Ramos (cell line): Measurements from ENCODE around the gene CDC73.
"Not testable (repeated sequence)": the region's sequence is repeated elsewhere in the genome, so short reads cannot be mapped to it uniquely, and the experiment has no call there.

Source experiments
- in situ Hi-C: fragments of 300-500 bp; cut with MboI; formaldehyde crosslinking; loops from one replicate; pipeline ENCODE4 v1.14.3; 2022; ENCODE audit warnings: low sequenced_read_pairs; ENCODE audit not compliant: unreplicated experiment

CDC73 gene

GRCh38 chr1:193157360-193157759 is 35.5 kb downstream of the CDC73 start:
- in situ Hi-C loops, result no loop called here

DNA sequence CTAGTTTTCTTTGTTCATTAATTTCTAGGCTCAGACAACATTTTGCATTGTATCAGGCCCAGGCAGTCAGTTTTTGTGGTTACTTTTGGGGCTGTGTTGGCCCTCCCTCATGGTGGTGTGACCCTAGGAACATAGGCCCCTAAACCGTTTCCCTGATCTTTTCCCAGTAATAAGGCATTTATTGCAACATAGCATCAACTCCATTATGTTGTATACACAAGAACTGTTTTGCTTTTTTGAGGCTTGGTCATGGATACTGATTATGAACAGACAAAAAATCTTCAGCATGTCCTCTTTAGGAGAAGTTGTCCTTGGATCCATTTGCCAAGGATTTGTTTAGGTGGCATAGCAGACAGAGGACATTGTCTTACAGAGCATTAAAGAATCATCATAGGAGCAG is 54.3 kb downstream of the CDC73 start:
- in situ Hi-C loops, result no loop called here

DNA sequence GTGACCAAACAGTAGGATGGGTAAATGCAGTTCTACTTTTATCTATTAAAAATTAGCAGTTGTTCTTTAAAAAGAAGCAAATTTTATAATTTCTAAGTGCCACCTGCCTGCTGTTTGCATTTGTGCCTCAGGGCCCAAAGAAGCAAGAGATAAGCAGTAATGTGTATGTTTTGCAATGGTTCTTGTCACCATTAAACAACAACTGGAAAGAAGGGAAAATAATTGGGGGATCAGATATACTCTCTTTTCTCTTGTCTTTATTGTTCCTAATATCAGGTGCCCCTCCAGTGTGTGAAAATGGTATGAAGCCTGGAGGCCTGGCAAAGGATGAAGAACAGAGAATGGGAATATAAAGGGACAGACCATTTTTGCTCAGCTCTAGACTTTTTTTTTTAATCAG is 55.0 kb downstream of the CDC73 start:
- in situ Hi-C loops, result no loop called here

DNA sequence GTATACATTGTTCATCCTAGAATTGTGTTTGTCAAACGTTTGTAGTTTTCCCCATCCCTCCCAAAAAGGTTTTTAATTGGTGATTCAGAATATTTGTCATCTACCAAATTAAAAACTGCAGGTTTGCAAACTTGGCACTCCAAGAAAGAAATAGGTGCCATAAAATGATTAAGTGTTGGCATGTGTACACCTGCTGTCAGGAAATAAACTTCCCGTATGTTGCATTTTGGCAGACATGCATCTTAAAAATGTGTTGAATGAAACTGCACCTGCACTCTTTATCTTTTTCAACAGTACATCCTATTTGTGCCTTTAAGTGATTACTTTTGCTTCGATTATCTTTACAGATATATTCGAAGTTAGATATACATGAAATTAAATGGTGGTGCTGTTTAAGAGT is 57.3 kb downstream of the CDC73 start:
- in situ Hi-C loops, result no loop called here

- in situ Hi-C loops, result no loop called here
Measured at GRCh38 chr1:193181536-193181935, 59.7 kb downstream of the CDC73 start.

- in situ Hi-C loops, result no loop called here
Measured at GRCh38 chr1:193181985-193182384, 60.2 kb downstream of the CDC73 start.

DNA sequence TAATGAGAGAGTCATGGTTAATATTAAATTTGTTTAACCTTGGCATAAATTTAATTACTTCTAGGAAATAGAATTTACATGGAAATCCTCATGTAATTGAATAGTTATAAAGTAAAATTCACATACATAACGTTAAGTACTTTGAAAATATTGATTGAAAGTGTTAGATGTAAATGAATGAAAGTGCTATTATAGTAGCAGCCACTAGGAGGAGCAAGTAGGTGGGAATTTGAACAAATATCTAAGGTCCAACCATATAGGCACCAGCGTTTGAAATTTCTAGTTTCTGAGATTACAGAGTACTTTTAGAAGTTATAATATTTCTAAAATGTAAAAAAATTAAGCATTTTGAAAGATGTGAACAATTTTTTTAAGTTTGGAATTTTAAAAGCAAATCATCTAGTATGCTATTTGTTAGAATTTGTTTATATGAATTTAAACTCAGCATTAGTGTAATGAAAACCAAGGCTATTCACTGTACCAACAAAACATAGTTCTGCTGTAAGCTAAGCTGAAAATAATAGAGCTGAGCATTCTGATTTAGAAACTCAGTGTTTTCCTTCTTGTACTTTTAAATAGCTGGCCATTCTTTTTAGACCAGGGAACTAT is 61.3 kb downstream of the CDC73 start:
- in situ Hi-C loops, result no loop called here

- in situ Hi-C loops, result no loop called here
Measured at GRCh38 chr1:193184776-193185175, 62.9 kb downstream of the CDC73 start.

- in situ Hi-C loops, result no loop called here
Measured at GRCh38 chr1:193185211-193185610, 63.4 kb downstream of the CDC73 start.

GRCh38 chr1:193185901-193186731 is 64.3 kb downstream of the CDC73 start, which contains the start of gene B3GALT2:
Gene B3GALT2, minus strand, starts transcription at chr1:193186613. Its CDS starts 5,051 bp downstream, at chr1:193181562.
- in situ Hi-C loops, result no loop called here

- in situ Hi-C loops, result no loop called here
Measured at GRCh38 chr1:193187114-193187513, 65.3 kb downstream of the CDC73 start.

- in situ Hi-C loops, result not testable (repeated sequence)
Measured at GRCh38 chr1:193188915-193189314, 67.1 kb downstream of the CDC73 start.

DNA sequence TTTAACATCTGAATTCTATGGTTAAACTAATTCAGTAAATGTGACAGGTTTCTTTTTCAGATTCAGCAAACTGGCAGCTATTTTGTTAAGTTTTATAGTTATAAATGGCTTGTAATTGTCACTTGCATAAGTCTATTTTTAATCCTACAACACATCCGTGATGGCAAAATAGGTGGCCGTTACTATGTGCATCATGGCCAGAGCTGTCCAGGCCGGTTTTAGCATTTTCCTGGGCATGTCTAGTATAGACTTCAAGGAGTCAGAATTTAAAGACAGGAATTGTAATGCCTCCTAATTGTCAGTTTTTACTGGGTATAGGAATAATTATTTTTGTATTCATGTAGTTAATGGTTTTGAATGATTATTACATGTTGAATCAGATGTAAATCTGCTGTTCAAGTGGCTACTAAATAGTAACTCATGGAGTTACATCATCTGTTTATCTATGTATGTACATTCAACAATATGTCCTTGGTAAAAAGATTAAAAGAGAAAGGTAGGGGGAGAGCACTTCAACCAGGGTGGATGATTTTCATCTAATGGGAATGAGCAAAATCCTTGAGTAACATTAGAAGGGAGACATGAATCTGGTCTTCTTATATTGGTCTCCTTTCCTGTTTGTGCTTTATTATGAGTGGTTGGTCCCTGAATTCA is 67.7 kb downstream of the CDC73 start:
- in situ Hi-C loops, result no loop called here

GRCh38 chr1:193190096-193190744 is 68.4 kb downstream of the CDC73 start:
- in situ Hi-C loops, result no loop called here

- in situ Hi-C loops, result no loop called here
Measured at GRCh38 chr1:193192586-193192985, 70.8 kb downstream of the CDC73 start.

DNA sequence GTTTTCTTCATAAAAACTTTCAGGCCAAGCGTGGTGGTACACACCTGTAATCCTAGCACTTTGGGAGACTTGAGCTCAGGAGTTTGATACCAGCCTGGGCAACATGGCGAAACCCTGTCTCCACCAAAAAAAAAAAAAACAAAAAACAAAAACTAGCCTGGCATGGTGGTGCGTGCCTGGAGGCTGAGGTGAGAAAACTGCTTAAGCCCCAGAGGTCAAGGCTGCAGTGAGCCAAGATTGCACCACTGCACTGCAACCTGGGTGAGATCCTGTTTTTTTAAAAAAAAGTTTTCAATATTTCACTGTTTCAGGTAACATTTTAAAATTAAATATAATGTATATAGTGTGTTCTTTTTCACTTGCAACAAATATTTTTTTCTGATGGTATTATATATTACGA is 78.1 kb downstream of the CDC73 start:
- in situ Hi-C loops, result no loop called here

GRCh38 chr1:193201021-193201420 is 79.2 kb downstream of the CDC73 start:
- in situ Hi-C loops, result no loop called here

DNA sequence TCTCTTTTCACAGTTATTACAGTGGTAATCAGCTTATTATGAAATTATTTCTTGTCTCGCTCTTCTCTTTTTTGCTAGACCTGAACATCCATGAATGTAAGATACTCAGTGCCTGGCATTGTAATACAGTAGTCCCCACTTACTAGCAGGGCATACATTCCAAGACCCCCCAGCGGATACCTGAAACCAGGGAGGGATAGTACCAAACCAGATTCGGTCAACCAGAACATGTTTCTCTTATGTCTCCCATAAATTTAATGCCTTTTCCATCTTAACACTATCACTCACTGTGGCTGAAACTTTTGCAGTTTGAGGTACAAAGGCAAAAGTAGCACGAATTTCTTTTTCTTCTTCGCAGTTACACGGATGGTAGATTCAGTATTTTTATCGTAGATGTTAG is 89.2 kb downstream of the CDC73 start:
- in situ Hi-C loops, result no loop called here

- in situ Hi-C loops, result no loop called here
Measured at GRCh38 chr1:193211539-193211938, 89.7 kb downstream of the CDC73 start.

- in situ Hi-C loops, result no loop called here
Measured at GRCh38 chr1:193212637-193213036, 90.8 kb downstream of the CDC73 start.

GRCh38 chr1:193213998-193214397 is 92.2 kb downstream of the CDC73 start:
- in situ Hi-C loops, result no loop called here
